HG03060 (cell line): Measurements from ENCODE around the gene VEZF1.

ENCODE experiments used
- ATAC-seq: cut with Tn5 transposase; IDR thresholded peaks from one replicate; pipeline ENCODE4 v1.9.1; 2021; ENCODE audit warnings: low read depth, moderate number of reproducible peaks; ENCODE audit not compliant: unreplicated experiment

VEZF1 gene

GRCh38 chr17:57999496-58000017 is 11.5 kb upstream of the VEZF1 start:
- no peak for ATAC-seq

GRCh38 chr17:57999010-57999495 is 11.0 kb upstream of the VEZF1 start:
- no peak for ATAC-seq

- ATAC-seq: no peak
Measured at GRCh38 chr17:57997085-57997809, 9.2 kb upstream of the VEZF1 start.

- ATAC-seq: no peak
Measured at GRCh38 chr17:57995076-57995956, 7.3 kb upstream of the VEZF1 start.

- no peak for ATAC-seq
Measured at GRCh38 chr17:57994436-57994835, 6.4 kb upstream of the VEZF1 start.

GRCh38 chr17:57993471-57994365 is 5.7 kb upstream of the VEZF1 start:
- ATAC-seq: no peak

- no peak for ATAC-seq
Measured at GRCh38 chr17:57991537-57991936, 3.5 kb upstream of the VEZF1 start.

GRCh38 chr17:57990037-57990436 is 2.0 kb upstream of the VEZF1 start:
- ATAC-seq: no peak

GRCh38 chr17:57988301-57989250 is 522 bp upstream of the VEZF1 start:
- ATAC-seq: no peak

GRCh38 chr17:57986841-57987580 is 1.0 kb downstream of the VEZF1 start:
- no peak for ATAC-seq

GRCh38 chr17:57985675-57985974 is 2.4 kb downstream of the VEZF1 start:
- no peak for ATAC-seq

GRCh38 chr17:57984936-57985674 is 2.9 kb downstream of the VEZF1 start:
- no peak for ATAC-seq

GRCh38 chr17:57984261-57984890 is 3.7 kb downstream of the VEZF1 start:
- no peak for ATAC-seq

GRCh38 chr17:57983446-57983845 is 4.6 kb downstream of the VEZF1 start:
- ATAC-seq: no peak

- no peak for ATAC-seq
Measured at GRCh38 chr17:57982452-57983170, 5.4 kb downstream of the VEZF1 start.

- ATAC-seq: no peak
Measured at GRCh38 chr17:57980522-57980921, 7.5 kb downstream of the VEZF1 start.

GRCh38 chr17:57979076-57979475 is 9.0 kb downstream of the VEZF1 start:
- ATAC-seq: no peak
